Activated CD8-positive, alpha-beta memory T cell treated with anti-CD3 and anti-CD28 coated beads, Interleukin-2, amount 50 U/mL, for 4 hours (primary cell): ENCODE measurements around the gene GOLT1B.

Source experiments
- DNase-seq: peaks from one replicate; pipeline ENCODE4 v3.0.0-alpha.2; 2020

The GOLT1B gene

GRCh38 chr12:21566907-21567394 lies 65.4 kb downstream of the GOLT1B start:
- no peak for DNase-seq
